Liver (tissue), 9 donors: Measurements from ENCODE around the gene TBL1XR1. TPM values are rescaled to one million over a fixed set of nuclear protein-coding genes. Genes with fewer than 3 reads are reported as not detected.

ENCODE experiments used
- DNase-seq: peaks from one replicate; pipeline ENCODE4 v3.0.0-alpha.2; 2017; ENCODE audit warnings: low spot score
- H3K27ac ChIP-seq, 2 donors: one replicate each; pipeline ENCODE4 v1.7.0; 2013; ENCODE audit warnings: inconsistent platforms in 2 of 2, low read length in 2 of 2, control low read depth in 1 of 2, low read depth in 1 of 2, mild to moderate bottlenecking in 1 of 2
- H3K27me3 ChIP-seq, 4 donors: one replicate each; pipeline versions ENCODE4 v1.6.1 to v1.7.0; 2013; ENCODE audit warnings: low read length in 3 of 4, inconsistent platforms in 1 of 4, mild to moderate bottlenecking in 1 of 4, moderate library complexity in 1 of 4; ENCODE audit not compliant: control insufficient read depth in 4 of 4, insufficient read depth in 4 of 4
- H3K36me3 ChIP-seq, 4 donors: one replicate each; pipeline versions ENCODE4 v1.6.1 to v1.7.0; 2013; ENCODE audit warnings: low read length in 3 of 4, mild to moderate bottlenecking in 3 of 4, low read depth in 1 of 4, moderate library complexity in 1 of 4; ENCODE audit not compliant: control insufficient read depth in 4 of 4, insufficient read depth in 3 of 4
- H3K4me1 ChIP-seq, 4 donors: one replicate each; pipeline versions ENCODE4 v1.6.1 to v1.7.0; 2013; ENCODE audit warnings: low read length in 3 of 4, mild to moderate bottlenecking in 3 of 4, moderate library complexity in 1 of 4; ENCODE audit not compliant: control insufficient read depth in 4 of 4, insufficient read depth in 4 of 4
- H3K4me3 ChIP-seq, 3 donors: one replicate each; pipeline versions ENCODE4 v1.6.1 to v1.7.0; 2013; ENCODE audit warnings: low read length in 3 of 3, control low read depth in 1 of 3, low read depth in 1 of 3, mild to moderate bottlenecking in 1 of 3
- H3K9ac ChIP-seq, 2 donors: one replicate each; pipeline ENCODE4 v1.7.0; 2013; ENCODE audit warnings: low read length in 2 of 2, mild to moderate bottlenecking in 2 of 2, moderate library complexity in 2 of 2, control low read depth in 1 of 2, low read depth in 1 of 2
- H3K9me3 ChIP-seq, 4 donors: one replicate each; pipeline versions ENCODE4 v1.6.1 to v1.7.0; 2013; ENCODE audit warnings: low read length in 3 of 4; ENCODE audit not compliant: control insufficient read depth in 4 of 4
- FOXA1 ChIP-seq: IDR thresholded peaks from 2 replicates; pipeline ENCODE4 v1.6.1; 2016; ENCODE audit warnings: antibody characterized with exemption
- FOXA2 ChIP-seq: IDR thresholded peaks from 2 replicates; pipeline ENCODE4 v1.6.1; 2016; ENCODE audit warnings: antibody characterized with exemption
- GABPA ChIP-seq, 2 donors: IDR thresholded peaks in 1 of 2; conservative IDR thresholded peaks in 1 of 2; 2 replicates each; pipeline ENCODE4 v1.6.1; 2016; ENCODE audit warnings: antibody characterized with exemption in 2 of 2, mild to moderate bottlenecking in 1 of 2, moderate library complexity in 1 of 2
- HNF4A ChIP-seq, 2 donors: conservative IDR thresholded peaks; 2 replicates each; pipeline ENCODE4 v1.6.1; 2016; ENCODE audit warnings: antibody characterized with exemption in 2 of 2, mild to moderate bottlenecking in 2 of 2
- HNF4G ChIP-seq: IDR thresholded peaks from 2 replicates; pipeline ENCODE4 v1.6.1; 2016; ENCODE audit warnings: antibody characterized with exemption
- JUND ChIP-seq, 2 donors: IDR thresholded peaks; 2 replicates each; pipeline ENCODE4 v1.6.1; 2016; ENCODE audit warnings: antibody characterized with exemption in 2 of 2
- NR2F2 ChIP-seq: IDR thresholded peaks from 2 replicates; pipeline ENCODE4 v1.6.1; 2016; ENCODE audit warnings: antibody characterized with exemption
- RAD21 ChIP-seq, 2 donors: IDR thresholded peaks; 2 replicates each; pipeline ENCODE4 v1.6.1; 2016; ENCODE audit warnings: antibody characterized with exemption in 2 of 2, mild to moderate bottlenecking in 2 of 2
- RXRA ChIP-seq, 2 donors: IDR thresholded peaks; 2 replicates each; pipeline ENCODE4 v1.6.1; 2017 to 2018; ENCODE audit warnings: antibody characterized with exemption in 2 of 2, mild to moderate bottlenecking in 1 of 2
- SP1 ChIP-seq: IDR thresholded peaks from 2 replicates; pipeline ENCODE4 v1.6.1; 2018; ENCODE audit warnings: antibody characterized with exemption, mild to moderate bottlenecking
- TAF1 ChIP-seq: conservative IDR thresholded peaks from 2 replicates; pipeline ENCODE4 v1.6.1; 2016; ENCODE audit warnings: antibody characterized with exemption, mild to moderate bottlenecking
- YY1 ChIP-seq: IDR thresholded peaks from 2 replicates; pipeline ENCODE4 v1.6.1; 2016; ENCODE audit warnings: antibody characterized with exemption, mild to moderate bottlenecking
- WGBS: extraction: QIAGEN DNeasy Blood & Tissue Kit; methylation state at CpG from one replicate; pipeline ENCODE4 v1.1.7; 2013; 5-methylcytosine and 5-hydroxymethylcytosine counted together
- polyA plus RNA-seq, 2 donors: library from polyadenylated mRNA; stranded (reverse) in 1 of 2; unstranded in 1 of 2; fragments of 200-250 nt in 1 of 2; fragments of >200 nt in 1 of 2; fragmentation: Nextera tagmentation in 1 of 2; extraction: Ambion mirVana in 1 of 2; gene quantifications; one replicate each; pipeline versions ENCODE4 v1.2.1 to v1.2.3, GENCODE V29; 2013 to 2015
- total RNA-seq, 2 donors: library from RNA; depleted of rRNA; stranded (reverse); fragments of >200 nt; gene quantifications; one replicate each; pipeline ENCODE4 v1.2.3, GENCODE V29; 2014
- TF ChIP-seq, protein P1 (sequence below): fragments of 150-350 bp; IDR thresholded peaks from 2 replicates; pipeline ENCODE4 v1.5.1; 2017; ENCODE audit warnings: improper control_type of control experiment, low read depth, low read length; ENCODE audit not compliant: missing input control
- TF ChIP-seq, protein P2 (sequence below): IDR thresholded peaks from 2 replicates; pipeline ENCODE4 v1.6.1; 2016; ENCODE audit warnings: antibody characterized with exemption
- TF ChIP-seq, protein P3 (sequence below): IDR thresholded peaks from 2 replicates; pipeline ENCODE4 v1.6.1; 2016; ENCODE audit warnings: antibody characterized with exemption, mild to moderate bottlenecking
- TF ChIP-seq, protein P4 (sequence below): IDR thresholded peaks from 2 replicates; pipeline ENCODE4 v1.6.1; 2016; ENCODE audit warnings: antibody characterized with exemption
- donor health status: healthy.
- donor health status: healthy.
- donor health status: healthy.
- donor health status: healthy.
- donor health status: healthy.

TBL1XR1 gene
- total and polyA plus RNA-seq, 4 donors, result 10.3 to 65.9 (median 33.2) TPM

DNA sequence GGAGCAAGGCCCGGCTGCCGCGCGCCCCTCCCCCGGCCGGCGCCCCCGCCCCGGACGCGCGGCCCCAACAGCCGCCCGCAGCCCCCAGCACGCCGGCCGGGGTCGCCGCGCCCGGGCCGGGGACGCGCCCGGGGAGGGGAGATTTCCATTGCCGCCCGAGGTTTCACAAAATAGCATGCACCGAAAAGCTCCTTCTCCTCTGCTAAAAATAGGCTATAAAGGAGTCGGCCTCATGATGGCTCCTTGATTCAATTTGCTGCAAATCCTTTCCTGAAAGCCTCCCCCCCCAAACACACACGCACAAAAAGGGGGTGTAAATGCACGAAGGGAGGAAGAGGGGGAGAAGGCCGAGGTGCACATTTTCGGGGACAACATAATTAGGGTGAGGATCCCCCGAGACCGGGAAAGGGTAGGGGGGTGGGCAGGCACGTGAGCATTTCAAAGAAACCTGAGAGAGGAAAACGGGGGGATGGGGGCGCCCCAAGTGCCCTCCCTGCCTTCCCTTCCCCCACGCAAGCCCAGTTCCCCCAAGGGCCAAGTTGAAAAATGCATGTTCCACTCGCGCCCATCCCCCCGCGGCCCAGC, 734 bp downstream of the TBL1XR1 start (continued):
- TF ChIP-seq, protein P1, sequence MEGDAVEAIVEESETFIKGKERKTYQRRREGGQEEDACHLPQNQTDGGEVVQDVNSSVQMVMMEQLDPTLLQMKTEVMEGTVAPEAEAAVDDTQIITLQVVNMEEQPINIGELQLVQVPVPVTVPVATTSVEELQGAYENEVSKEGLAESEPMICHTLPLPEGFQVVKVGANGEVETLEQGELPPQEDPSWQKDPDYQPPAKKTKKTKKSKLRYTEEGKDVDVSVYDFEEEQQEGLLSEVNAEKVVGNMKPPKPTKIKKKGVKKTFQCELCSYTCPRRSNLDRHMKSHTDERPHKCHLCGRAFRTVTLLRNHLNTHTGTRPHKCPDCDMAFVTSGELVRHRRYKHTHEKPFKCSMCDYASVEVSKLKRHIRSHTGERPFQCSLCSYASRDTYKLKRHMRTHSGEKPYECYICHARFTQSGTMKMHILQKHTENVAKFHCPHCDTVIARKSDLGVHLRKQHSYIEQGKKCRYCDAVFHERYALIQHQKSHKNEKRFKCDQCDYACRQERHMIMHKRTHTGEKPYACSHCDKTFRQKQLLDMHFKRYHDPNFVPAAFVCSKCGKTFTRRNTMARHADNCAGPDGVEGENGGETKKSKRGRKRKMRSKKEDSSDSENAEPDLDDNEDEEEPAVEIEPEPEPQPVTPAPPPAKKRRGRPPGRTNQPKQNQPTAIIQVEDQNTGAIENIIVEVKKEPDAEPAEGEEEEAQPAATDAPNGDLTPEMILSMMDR, result no peak
- TF ChIP-seq RXRA (IDR thresholded peaks at IDR 0.05) (no peak), FOXA2 (no peak), SP1 (no peak), YY1 (no peak), RAD21 (IDR thresholded peaks at IDR 0.05) (no peak), FOXA1 (no peak), JUND (IDR thresholded peaks at IDR 0.05) (no peak), GABPA (IDR thresholded peaks at IDR 0.05 in 1 of 2, conservative IDR thresholded peaks at IDR 0.05 in 1 of 2) (no peak)
- TF ChIP-seq, protein P2, sequence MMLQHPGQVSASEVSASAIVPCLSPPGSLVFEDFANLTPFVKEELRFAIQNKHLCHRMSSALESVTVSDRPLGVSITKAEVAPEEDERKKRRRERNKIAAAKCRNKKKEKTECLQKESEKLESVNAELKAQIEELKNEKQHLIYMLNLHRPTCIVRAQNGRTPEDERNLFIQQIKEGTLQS, result no peak

DNA sequence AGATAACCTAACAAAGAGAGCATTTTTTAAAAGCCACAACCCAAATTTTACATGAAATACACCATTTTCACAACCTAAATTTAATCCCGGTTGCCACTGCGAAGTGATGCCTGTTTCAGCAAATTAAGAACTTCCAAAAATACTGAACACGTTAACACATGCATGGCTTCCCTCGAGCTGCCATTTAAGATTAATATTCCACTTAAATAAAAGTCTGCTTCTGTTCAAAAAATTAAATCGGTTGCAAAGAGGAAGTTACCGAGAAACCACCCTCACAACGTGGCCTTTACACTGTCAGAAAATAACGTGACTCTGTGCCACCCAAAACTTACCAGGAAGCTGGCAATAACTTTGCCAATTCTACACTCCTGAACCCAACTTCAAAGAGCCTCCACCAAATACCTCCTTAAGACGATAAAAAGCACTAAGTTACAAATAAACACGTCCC, 1.2 kb downstream of the TBL1XR1 start:
- Histone ChIP-seq H3K36me3 (no peaks in the 10 kb centered on the region), H3K9me3 (no peaks in the 10 kb centered on the region), H3K27me3 (no peaks in the 10 kb centered on the region), H3K9ac (peak overlapping the region; percentile 74 to 88), H3K4me3 (peak overlapping the region; percentile 83 to 97 (median 86)), H3K27ac (peak overlapping the region; percentile 92 to 95), H3K4me1 (peaks cover 3 to 18% (median 10%) of the 10 kb centered on the region in 4 donors)
- WGBS, result 0% methylated on average over 10 of the region's 10 CpGs
- no peak for DNase-seq
- peak in 1 of 2 donors; percentile 5 for TF ChIP-seq HNF4A (conservative IDR thresholded peaks at IDR 0.05)
- no peak for TF ChIP-seq TAF1
- TF ChIP-seq SP1, result no peak
- no peak for TF ChIP-seq HNF4G
- TF ChIP-seq, protein P1, result no peak
- TF ChIP-seq, protein P2, result no peak
- TF ChIP-seq GABPA (IDR thresholded peaks at IDR 0.05 in 1 of 2, conservative IDR thresholded peaks at IDR 0.05 in 1 of 2), result no peak
- TF ChIP-seq RAD21 (IDR thresholded peaks at IDR 0.05), result peak; percentile 13 to 21
- TF ChIP-seq, protein P3, sequence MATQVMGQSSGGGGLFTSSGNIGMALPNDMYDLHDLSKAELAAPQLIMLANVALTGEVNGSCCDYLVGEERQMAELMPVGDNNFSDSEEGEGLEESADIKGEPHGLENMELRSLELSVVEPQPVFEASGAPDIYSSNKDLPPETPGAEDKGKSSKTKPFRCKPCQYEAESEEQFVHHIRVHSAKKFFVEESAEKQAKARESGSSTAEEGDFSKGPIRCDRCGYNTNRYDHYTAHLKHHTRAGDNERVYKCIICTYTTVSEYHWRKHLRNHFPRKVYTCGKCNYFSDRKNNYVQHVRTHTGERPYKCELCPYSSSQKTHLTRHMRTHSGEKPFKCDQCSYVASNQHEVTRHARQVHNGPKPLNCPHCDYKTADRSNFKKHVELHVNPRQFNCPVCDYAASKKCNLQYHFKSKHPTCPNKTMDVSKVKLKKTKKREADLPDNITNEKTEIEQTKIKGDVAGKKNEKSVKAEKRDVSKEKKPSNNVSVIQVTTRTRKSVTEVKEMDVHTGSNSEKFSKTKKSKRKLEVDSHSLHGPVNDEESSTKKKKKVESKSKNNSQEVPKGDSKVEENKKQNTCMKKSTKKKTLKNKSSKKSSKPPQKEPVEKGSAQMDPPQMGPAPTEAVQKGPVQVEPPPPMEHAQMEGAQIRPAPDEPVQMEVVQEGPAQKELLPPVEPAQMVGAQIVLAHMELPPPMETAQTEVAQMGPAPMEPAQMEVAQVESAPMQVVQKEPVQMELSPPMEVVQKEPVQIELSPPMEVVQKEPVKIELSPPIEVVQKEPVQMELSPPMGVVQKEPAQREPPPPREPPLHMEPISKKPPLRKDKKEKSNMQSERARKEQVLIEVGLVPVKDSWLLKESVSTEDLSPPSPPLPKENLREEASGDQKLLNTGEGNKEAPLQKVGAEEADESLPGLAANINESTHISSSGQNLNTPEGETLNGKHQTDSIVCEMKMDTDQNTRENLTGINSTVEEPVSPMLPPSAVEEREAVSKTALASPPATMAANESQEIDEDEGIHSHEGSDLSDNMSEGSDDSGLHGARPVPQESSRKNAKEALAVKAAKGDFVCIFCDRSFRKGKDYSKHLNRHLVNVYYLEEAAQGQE, result no peak
- TF ChIP-seq NR2F2, result no peak
- TF ChIP-seq, protein P4, sequence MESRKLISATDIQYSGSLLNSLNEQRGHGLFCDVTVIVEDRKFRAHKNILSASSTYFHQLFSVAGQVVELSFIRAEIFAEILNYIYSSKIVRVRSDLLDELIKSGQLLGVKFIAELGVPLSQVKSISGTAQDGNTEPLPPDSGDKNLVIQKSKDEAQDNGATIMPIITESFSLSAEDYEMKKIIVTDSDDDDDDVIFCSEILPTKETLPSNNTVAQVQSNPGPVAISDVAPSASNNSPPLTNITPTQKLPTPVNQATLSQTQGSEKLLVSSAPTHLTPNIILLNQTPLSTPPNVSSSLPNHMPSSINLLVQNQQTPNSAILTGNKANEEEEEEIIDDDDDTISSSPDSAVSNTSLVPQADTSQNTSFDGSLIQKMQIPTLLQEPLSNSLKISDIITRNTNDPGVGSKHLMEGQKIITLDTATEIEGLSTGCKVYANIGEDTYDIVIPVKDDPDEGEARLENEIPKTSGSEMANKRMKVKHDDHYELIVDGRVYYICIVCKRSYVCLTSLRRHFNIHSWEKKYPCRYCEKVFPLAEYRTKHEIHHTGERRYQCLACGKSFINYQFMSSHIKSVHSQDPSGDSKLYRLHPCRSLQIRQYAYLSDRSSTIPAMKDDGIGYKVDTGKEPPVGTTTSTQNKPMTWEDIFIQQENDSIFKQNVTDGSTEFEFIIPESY, result no peak
